NK-92 treated with Interleukin-12 subunit alpha and Interleukin-12 subunit beta, amount 100 ng/mL, for 24 hours (cell line): Measurements from ENCODE around the gene PLXDC1.

Experiments used
- DNase-seq: peaks from one replicate; lab custom pipeline; 2025; lab: John Stamatoyannopoulos, UW

The PLXDC1 gene

GRCh38 chr17:39014044-39014794 is 137.2 kb downstream of the PLXDC1 start:
- no peak for DNase-seq
